ENCODE measurements around the gene SRSF11.

Gene SRSF11

DNA sequence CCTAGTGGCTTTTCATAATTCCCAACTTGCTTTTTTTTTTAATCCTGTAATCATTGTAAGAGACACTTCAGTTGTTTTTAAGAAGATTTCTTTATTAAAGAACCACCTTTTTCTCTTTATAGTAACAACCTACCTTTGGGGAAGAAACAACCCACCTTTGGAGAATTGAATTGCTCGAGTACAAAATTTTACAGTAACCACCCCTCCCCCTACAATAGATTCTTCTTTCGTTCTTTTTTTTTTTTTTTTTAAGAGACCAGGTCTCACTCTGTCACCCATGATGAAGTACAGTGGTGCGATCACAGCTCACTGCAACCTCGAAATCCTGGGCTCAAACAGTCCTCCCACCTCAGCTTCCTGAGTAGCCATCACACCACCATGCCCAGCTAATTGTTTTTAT, 13.7 kb upstream of the SRSF11 start:
- TF ChIP-seq CTCF (IDR thresholded peaks at IDR 0.05; ENCODE audit: insufficient read depth, low read length) (no peak), POLR2AphosphoS5 (IDR thresholded peaks at IDR 0.05; ENCODE audit: low read depth) (no peak), SPI1 (IDR thresholded peaks at IDR 0.05; ENCODE audit: borderline replicate concordance, low read depth) (no peak), GABPA (IDR thresholded peaks at IDR 0.05; ENCODE audit: low read depth) (no peak)
- TF ChIP-seq, protein P1, sequence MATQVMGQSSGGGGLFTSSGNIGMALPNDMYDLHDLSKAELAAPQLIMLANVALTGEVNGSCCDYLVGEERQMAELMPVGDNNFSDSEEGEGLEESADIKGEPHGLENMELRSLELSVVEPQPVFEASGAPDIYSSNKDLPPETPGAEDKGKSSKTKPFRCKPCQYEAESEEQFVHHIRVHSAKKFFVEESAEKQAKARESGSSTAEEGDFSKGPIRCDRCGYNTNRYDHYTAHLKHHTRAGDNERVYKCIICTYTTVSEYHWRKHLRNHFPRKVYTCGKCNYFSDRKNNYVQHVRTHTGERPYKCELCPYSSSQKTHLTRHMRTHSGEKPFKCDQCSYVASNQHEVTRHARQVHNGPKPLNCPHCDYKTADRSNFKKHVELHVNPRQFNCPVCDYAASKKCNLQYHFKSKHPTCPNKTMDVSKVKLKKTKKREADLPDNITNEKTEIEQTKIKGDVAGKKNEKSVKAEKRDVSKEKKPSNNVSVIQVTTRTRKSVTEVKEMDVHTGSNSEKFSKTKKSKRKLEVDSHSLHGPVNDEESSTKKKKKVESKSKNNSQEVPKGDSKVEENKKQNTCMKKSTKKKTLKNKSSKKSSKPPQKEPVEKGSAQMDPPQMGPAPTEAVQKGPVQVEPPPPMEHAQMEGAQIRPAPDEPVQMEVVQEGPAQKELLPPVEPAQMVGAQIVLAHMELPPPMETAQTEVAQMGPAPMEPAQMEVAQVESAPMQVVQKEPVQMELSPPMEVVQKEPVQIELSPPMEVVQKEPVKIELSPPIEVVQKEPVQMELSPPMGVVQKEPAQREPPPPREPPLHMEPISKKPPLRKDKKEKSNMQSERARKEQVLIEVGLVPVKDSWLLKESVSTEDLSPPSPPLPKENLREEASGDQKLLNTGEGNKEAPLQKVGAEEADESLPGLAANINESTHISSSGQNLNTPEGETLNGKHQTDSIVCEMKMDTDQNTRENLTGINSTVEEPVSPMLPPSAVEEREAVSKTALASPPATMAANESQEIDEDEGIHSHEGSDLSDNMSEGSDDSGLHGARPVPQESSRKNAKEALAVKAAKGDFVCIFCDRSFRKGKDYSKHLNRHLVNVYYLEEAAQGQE (IDR thresholded peaks at IDR 0.05; ENCODE audit: insufficient replicate concordance, low read depth), result no peak
- no peak overlapping the region for H3K27ac ChIP-seq (replicated peaks)
- no peak overlapping the region for H3K4me3 ChIP-seq (replicated peaks; ENCODE audit: insufficient read depth, low read length)
- no peak for DNase-seq (ENCODE audit: low read depth in 1 of 2, low spot score in 1 of 2)
- H3K27me3 ChIP-seq (ENCODE audit: insufficient read depth, poor library complexity, severe bottlenecking), result no peaks in the 10 kb centered on the region

DNA sequence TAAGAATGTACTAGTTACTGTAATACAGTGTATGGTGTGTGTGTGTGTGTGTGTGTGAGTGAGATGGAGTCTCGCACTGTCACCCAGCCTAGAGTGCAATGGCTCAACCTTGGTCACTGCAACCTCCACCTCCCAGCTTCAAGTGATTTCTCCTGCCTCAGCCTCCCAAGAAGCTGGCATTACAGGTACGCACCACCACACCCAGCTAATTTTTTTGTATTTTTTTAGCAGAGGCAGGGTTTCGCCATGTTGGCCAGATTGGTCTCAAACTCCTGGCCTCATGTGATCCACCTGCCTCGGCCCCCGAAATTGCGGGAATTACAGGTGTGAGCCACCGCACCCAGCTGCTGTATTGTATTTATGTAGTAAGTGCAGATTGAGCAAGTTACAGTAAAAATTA, 12.9 kb upstream of the SRSF11 start:
- no peak for DNase-seq (ENCODE audit: low read depth in 1 of 2, low spot score in 1 of 2)
- TF ChIP-seq POLR2AphosphoS5 (IDR thresholded peaks at IDR 0.05; ENCODE audit: low read depth), result no peak
- TF ChIP-seq CTCF (IDR thresholded peaks at IDR 0.05; ENCODE audit: insufficient read depth, low read length), result no peak
- TF ChIP-seq, protein P1 (IDR thresholded peaks at IDR 0.05; ENCODE audit: insufficient replicate concordance, low read depth), result no peak
- TF ChIP-seq GABPA (IDR thresholded peaks at IDR 0.05; ENCODE audit: low read depth), result no peak
- no peak overlapping the region for H3K27ac ChIP-seq (replicated peaks)
- no peak overlapping the region for H3K4me3 ChIP-seq (replicated peaks; ENCODE audit: insufficient read depth, low read length)
- no peaks in the 10 kb centered on the region for H3K27me3 ChIP-seq (ENCODE audit: insufficient read depth, poor library complexity, severe bottlenecking)

- TF ChIP-seq, protein P1 (IDR thresholded peaks at IDR 0.05; ENCODE audit: insufficient replicate concordance, low read depth), result no peak
- no peak for TF ChIP-seq CTCF (IDR thresholded peaks at IDR 0.05; ENCODE audit: insufficient read depth, low read length)
- TF ChIP-seq POLR2AphosphoS5 (IDR thresholded peaks at IDR 0.05; ENCODE audit: low read depth), result no peak
- TF ChIP-seq GABPA (IDR thresholded peaks at IDR 0.05; ENCODE audit: low read depth), result no peak
- no peak for TF ChIP-seq SPI1 (IDR thresholded peaks at IDR 0.05; ENCODE audit: borderline replicate concordance, low read depth)
- H3K27ac ChIP-seq (replicated peaks), result no peak overlapping the region
- no peak for DNase-seq (ENCODE audit: low read depth in 1 of 2, low spot score in 1 of 2)
- H3K4me3 ChIP-seq (replicated peaks; ENCODE audit: insufficient read depth, low read length), result no peak overlapping the region
- H3K27me3 ChIP-seq (ENCODE audit: insufficient read depth, poor library complexity, severe bottlenecking), result no peaks in the 10 kb centered on the region
These were observed 10.4 kb upstream of the SRSF11 start for GRCh38 chr1:70210820-70211219.

Measured in HL-60 (cell line).